HepG2 (cell line): ENCODE results near the gene CCNH. TPM values are rescaled to one million over a fixed set of nuclear protein-coding genes. Genes with fewer than 3 reads are reported as not detected.

Source experiments
- GPN1 ChIP-seq: sonication (generic); formaldehyde crosslinking; IDR thresholded peaks from 2 replicates; pipeline ENCODE4 v1.5.1; 2020; ENCODE audit warnings: missing genetic modification reagents, borderline replicate concordance
- ZNF7 ChIP-seq: IDR thresholded peaks from 2 replicates; pipeline ENCODE4 v1.6.1; 2016; ENCODE audit warnings: missing biosample characterization, missing genetic modification reagents
- ZNF83 ChIP-seq: sonication (generic); formaldehyde crosslinking; IDR thresholded peaks from 2 replicates; pipeline ENCODE4 v1.4.0; 2020; ENCODE audit warnings: missing genetic modification reagents, mild to moderate bottlenecking, borderline replicate concordance
- polyA plus RNA-seq, 8 experiments: library from polyadenylated mRNA; depleted of rRNA in 3 of 8; stranded (reverse) in 7 of 8; unstranded in 1 of 8; fragments of >200 nt; fragmentation: Illumina TruSeq in 4 of 8; extraction: Trizol in 4 of 8; gene quantifications; 2 replicates each; pipeline versions ENCODE4 v1.2.1 to v1.2.3, GENCODE V29; 2011 to 2016; ENCODE audit warnings: low read depth in 4 of 8, missing spikeins in 1 of 8, mixed read lengths in 1 of 8; ENCODE audit not compliant: insufficient read depth in 1 of 8
- total RNA-seq, 5 experiments: library from RNA; depleted of rRNA; stranded (reverse); fragments of >200 nt; fragmentation: Illumina TruSeq; extraction: Trizol; gene quantifications; 2 replicates each; pipeline ENCODE4 v1.2.3, GENCODE V29; 2016; ENCODE audit warnings: low read depth in 1 of 5
- TF ChIP-seq, protein P1 (sequence below): sonication (generic); formaldehyde crosslinking; IDR thresholded peaks from 2 replicates; pipeline ENCODE4 v1.4.0; 2020; ENCODE audit warnings: mild to moderate bottlenecking, missing genetic modification reagents
- TF ChIP-seq, protein P2 (sequence below): sonication (generic); formaldehyde crosslinking; IDR thresholded peaks from 2 replicates; pipeline ENCODE4 v1.5.0; 2020; ENCODE audit warnings: missing genetic modification reagents, mild to moderate bottlenecking, borderline replicate concordance
- TF ChIP-seq, protein P3 (sequence below): sonication (generic); formaldehyde crosslinking; IDR thresholded peaks from one replicate; pipeline ENCODE4 v1.5.1; 2020; ENCODE audit warnings: mild to moderate bottlenecking, missing genetic modification reagents; ENCODE audit errors: not compliant biosample characterization
- TF ChIP-seq, protein P4 (sequence below): sonication (generic); formaldehyde crosslinking; IDR thresholded peaks from 2 replicates; pipeline ENCODE4 v1.9.0; 2022; ENCODE audit warnings: missing genetic modification reagents, mild to moderate bottlenecking, borderline replicate concordance

Gene CCNH
- total and polyA plus RNA-seq, 2 of the 13 experiments (the other 11 are each of a cell fraction or from before 2014, with no cell fraction given), result 42.5 to 94.3 TPM

DNA sequence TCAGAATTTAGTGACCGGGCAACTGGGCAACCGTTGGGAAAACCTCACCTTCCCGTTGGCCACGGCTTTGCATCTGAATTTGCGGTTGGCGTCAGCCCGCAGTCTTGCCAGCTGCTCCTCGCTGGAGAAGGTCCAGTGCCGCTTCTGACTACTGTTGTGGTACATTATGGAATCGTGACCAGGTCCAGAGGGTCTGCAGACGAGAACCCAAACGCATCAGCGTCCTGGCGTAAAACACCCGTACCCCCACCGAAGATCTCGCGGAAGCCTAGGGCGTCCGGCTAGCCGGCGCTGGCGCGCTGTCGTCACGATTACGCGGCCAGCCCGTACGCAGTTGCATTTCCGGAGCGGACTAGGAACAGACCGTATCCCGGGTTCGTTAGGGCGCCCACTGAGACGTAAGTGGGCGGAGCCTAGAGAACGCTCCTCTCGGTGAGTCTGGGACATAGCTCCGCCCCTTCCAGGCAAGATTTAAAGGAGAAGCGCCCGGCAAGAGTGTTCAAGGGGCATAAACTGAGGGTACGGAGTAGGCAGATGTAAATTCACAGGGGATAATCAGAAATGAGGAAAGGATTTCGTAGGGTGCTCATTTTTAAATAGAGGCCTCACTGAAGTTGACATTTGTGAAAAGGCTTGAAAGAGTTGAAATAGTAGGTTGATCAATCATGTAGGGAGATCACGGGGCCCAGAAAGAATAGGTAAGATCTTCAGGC, at the start of gene CCNH (continued):
- TF ChIP-seq, protein P1, sequence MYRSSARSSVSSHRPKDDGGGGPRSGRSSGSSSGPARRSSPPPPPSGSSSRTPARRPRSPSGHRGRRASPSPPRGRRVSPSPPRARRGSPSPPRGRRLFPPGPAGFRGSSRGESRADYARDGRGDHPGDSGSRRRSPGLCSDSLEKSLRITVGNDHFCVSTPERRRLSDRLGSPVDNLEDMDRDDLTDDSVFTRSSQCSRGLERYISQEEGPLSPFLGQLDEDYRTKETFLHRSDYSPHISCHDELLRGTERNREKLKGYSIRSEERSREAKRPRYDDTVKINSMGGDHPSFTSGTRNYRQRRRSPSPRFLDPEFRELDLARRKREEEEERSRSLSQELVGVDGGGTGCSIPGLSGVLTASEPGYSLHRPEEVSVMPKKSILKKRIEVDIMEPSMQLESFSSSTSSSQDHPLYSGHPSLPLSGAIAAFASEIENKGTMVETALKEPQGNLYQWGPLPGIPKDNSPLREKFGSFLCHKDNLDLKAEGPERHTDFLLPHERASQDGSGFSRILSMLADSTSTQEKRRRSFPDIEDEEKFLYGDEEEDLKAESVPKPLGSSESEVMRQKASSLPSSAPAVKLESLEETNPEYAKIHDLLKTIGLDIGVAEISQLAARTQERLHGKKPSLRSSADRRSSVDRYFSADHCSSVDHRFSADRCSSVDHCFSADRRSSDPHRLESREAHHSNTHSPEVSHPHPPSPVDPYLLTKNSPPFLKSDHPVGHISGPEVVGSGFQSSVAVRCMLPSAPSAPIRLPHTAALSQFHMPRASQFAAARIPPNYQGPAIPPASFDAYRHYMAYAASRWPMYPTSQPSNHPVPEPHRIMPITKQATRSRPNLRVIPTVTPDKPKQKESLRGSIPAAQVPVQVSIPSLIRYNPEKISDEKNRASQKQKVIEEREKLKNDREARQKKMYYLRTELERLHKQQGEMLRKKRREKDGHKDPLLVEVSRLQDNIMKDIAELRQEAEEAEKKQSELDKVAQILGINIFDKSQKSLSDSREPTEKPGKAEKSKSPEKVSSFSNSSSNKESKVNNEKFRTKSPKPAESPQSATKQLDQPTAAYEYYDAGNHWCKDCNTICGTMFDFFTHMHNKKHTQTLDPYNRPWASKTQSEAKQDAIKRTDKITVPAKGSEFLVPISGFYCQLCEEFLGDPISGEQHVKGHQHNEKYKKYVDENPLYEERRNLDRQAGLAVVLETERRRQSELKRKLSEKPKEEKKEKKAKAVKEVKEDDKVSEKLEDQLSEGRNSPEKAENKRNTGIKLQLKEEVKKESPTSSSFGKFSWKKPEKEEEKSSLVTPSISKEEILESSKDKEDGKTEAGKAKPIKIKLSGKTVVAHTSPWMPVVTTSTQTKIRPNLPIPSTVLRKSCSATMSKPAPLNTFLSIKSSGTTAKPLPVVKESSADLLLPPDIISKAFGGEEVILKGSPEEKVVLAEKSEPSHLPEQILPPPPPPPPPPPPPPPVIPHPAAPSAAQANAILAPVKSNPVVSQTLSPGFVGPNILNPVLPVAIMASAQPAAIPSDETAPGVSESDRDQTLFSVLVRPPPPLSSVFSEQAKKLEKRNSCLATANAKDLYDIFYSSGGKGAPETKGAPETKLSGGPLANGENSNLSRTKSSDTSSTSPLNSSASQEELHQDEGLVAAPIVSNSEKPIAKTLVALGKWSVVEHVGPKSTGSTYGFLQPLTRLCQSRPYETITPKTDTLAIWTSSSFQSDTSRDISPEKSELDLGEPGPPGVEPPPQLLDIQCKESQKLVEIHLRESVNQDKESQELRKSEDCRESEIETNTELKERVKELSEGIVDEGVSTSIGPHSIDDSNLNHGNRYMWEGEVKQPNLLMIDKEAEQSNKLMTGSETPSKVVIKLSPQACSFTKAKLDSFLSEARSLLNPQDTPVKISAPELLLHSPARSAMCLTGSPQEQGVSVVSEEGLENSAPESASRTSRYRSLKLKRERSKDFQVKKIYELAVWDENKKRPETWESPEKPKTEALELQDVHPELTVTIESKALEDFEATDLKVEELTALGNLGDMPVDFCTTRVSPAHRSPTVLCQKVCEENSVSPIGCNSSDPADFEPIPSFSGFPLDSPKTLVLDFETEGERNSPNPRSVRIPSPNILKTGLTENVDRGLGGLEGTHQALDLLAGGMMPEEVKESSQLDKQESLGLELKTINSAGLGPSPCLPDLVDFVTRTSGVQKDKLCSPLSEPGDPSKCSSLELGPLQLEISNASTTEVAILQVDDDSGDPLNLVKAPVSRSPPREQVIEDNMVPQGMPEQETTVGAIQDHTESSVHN, result no peak
- TF ChIP-seq, protein P2, sequence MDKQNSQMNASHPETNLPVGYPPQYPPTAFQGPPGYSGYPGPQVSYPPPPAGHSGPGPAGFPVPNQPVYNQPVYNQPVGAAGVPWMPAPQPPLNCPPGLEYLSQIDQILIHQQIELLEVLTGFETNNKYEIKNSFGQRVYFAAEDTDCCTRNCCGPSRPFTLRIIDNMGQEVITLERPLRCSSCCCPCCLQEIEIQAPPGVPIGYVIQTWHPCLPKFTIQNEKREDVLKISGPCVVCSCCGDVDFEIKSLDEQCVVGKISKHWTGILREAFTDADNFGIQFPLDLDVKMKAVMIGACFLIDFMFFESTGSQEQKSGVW (CRISPR knock-in tag), result no peak
- TF ChIP-seq, protein P3, sequence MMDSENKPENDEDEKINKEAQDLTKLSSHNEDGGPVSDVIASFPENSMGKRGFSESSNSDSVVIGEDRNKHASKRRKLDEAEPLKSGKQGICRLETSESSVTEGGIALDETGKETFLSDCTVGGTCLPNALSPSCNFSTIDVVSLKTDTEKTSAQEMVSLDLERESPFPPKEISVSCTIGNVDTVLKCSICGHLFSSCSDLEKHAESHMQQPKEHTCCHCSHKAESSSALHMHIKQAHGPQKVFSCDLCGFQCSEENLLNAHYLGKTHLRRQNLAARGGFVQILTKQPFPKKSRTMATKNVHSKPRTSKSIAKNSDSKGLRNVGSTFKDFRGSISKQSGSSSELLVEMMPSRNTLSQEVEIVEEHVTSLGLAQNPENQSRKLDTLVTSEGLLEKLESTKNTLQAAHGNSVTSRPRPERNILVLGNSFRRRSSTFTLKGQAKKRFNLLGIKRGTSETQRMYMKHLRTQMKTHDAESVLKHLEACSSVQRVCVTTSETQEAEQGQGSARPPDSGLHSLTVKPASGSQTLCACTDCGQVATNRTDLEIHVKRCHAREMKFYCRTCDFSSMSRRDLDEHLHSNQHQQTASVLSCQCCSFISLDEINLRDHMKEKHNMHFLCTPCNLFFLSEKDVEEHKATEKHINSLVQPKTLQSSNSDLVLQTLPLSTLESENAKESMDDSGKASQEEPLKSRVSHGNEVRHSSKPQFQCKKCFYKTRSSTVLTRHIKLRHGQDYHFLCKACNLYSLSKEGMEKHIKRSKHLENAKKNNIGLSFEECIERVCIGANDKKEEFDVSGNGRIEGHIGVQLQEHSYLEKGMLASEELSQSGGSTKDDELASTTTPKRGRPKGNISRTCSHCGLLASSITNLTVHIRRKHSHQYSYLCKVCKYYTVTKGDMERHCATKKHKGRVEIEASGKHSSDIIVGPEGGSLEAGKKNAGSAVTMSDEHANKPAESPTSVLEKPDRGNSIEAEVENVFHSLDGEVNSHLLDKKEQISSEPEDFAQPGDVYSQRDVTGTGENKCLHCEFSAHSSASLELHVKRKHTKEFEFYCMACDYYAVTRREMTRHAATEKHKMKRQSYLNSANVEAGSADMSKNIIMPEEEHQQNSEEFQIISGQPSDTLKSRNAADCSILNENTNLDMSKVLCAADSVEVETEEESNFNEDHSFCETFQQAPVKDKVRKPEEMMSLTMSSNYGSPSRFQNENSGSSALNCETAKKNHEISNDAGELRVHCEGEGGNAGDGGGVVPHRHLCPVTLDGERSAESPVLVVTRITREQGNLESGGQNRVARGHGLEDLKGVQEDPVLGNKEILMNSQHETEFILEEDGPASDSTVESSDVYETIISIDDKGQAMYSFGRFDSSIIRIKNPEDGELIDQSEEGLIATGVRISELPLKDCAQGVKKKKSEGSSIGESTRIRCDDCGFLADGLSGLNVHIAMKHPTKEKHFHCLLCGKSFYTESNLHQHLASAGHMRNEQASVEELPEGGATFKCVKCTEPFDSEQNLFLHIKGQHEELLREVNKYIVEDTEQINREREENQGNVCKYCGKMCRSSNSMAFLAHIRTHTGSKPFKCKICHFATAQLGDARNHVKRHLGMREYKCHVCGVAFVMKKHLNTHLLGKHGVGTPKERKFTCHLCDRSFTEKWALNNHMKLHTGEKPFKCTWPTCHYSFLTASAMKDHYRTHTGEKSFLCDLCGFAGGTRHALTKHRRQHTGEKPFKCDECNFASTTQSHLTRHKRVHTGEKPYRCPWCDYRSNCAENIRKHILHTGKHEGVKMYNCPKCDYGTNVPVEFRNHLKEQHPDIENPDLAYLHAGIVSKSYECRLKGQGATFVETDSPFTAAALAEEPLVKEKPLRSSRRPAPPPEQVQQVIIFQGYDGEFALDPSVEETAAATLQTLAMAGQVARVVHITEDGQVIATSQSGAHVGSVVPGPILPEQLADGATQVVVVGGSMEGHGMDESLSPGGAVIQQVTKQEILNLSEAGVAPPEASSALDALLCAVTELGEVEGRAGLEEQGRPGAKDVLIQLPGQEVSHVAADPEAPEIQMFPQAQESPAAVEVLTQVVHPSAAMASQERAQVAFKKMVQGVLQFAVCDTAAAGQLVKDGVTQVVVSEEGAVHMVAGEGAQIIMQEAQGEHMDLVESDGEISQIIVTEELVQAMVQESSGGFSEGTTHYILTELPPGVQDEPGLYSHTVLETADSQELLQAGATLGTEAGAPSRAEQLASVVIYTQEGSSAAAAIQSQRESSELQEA (CRISPR knock-in tag), result no peak
- TF ChIP-seq ZNF7 (CRISPR knock-in tag) (no peak), GPN1 (no peak), ZNF83 (no peak)
- TF ChIP-seq, protein P4, sequence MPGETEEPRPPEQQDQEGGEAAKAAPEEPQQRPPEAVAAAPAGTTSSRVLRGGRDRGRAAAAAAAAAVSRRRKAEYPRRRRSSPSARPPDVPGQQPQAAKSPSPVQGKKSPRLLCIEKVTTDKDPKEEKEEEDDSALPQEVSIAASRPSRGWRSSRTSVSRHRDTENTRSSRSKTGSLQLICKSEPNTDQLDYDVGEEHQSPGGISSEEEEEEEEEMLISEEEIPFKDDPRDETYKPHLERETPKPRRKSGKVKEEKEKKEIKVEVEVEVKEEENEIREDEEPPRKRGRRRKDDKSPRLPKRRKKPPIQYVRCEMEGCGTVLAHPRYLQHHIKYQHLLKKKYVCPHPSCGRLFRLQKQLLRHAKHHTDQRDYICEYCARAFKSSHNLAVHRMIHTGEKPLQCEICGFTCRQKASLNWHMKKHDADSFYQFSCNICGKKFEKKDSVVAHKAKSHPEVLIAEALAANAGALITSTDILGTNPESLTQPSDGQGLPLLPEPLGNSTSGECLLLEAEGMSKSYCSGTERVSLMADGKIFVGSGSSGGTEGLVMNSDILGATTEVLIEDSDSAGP, result peak; percentile 99
